ENCODE measurements around the gene SCLT1.
A peak's percentile ranks its signal among the peaks of the same experiment; 100 is the strongest.

Gene SCLT1

GRCh38 chr4:128866269-128866668 lies 227.1 kb downstream of the SCLT1 start:
- DNase-seq, result no peak

GRCh38 chr4:128865132-128865531 lies 228.2 kb downstream of the SCLT1 start:
- DNase-seq, result no peak

- DNase-seq, result peak; percentile 75
Measured at GRCh38 chr4:128863312-128864075, 229.8 kb downstream of the SCLT1 start.

- no peak for DNase-seq
Measured at GRCh38 chr4:128862608-128863311, 230.6 kb downstream of the SCLT1 start.

- peak; percentile 33 for DNase-seq
Measured at GRCh38 chr4:128861856-128862518, 231.4 kb downstream of the SCLT1 start.

GRCh38 chr4:128859887-128860677 lies 233.3 kb downstream of the SCLT1 start:
- DNase-seq, result no peak

- no peak for DNase-seq
Measured at GRCh38 chr4:128858879-128859671, 234.3 kb downstream of the SCLT1 start.

- DNase-seq, result no peak
Measured at GRCh38 chr4:128856246-128856645, 237.1 kb downstream of the SCLT1 start.

GRCh38 chr4:128855621-128856020 lies 237.7 kb downstream of the SCLT1 start:
- no peak for DNase-seq

- peak; percentile 68 for DNase-seq
Measured at GRCh38 chr4:128854433-128854832, 238.9 kb downstream of the SCLT1 start.

GRCh38 chr4:128853741-128854140 lies 239.6 kb downstream of the SCLT1 start:
- no peak for DNase-seq

- no peak for DNase-seq
Measured at GRCh38 chr4:128850252-128850651, 243.1 kb downstream of the SCLT1 start.

- DNase-seq, result no peak
Measured at GRCh38 chr4:128848461-128848860, 244.9 kb downstream of the SCLT1 start.

- DNase-seq, result peak; percentile 66
Measured at GRCh38 chr4:128847082-128847724, 246.1 kb downstream of the SCLT1 start.

- DNase-seq, result no peak
Measured at GRCh38 chr4:128846063-128846462, 247.3 kb downstream of the SCLT1 start.

GRCh38 chr4:128844931-128845330 lies 248.4 kb downstream of the SCLT1 start:
- DNase-seq, result no peak

GRCh38 chr4:128841402-128841801 lies 251.9 kb downstream of the SCLT1 start:
- no peak for DNase-seq

- no peak for DNase-seq
Measured at GRCh38 chr4:128840711-128841318, 252.5 kb downstream of the SCLT1 start.

- DNase-seq, result no peak
Measured at GRCh38 chr4:128837679-128838078, 255.7 kb downstream of the SCLT1 start.

GRCh38 chr4:128837198-128837597 lies 256.1 kb downstream of the SCLT1 start:
- no peak for DNase-seq

Measured in hematopoietic multipotent progenitor cell treated with erythropoietin and hydrocortisone succinate and interleukin-3 and kit ligand, for 4 days (in vitro differentiated cells).